GM12891 (cell line): ENCODE measurements around the gene MLXIPL.

Experiments used
- PAX5 ChIP-seq: IDR thresholded peaks from 2 replicates; pipeline ENCODE4 v1.6.1; 2011; ENCODE audit warnings: low read length, moderate library complexity, mild to moderate bottlenecking; ENCODE audit not compliant: insufficient read depth, severe bottlenecking
- POLR2A ChIP-seq: IDR thresholded peaks from 2 replicates; pipeline ENCODE4 v1.6.1; 2011; ENCODE audit warnings: low read depth, low read length, control low read depth
- POLR2AphosphoS5 ChIP-seq: IDR thresholded peaks from 2 replicates; pipeline ENCODE4 v1.6.1; 2011; ENCODE audit warnings: low read depth, low read length, control low read depth
- SPI1 ChIP-seq: IDR thresholded peaks from 2 replicates; pipeline ENCODE4 v1.6.1; 2011; ENCODE audit warnings: low read depth, low read length, control low read depth
- TAF1 ChIP-seq: IDR thresholded peaks from 2 replicates; pipeline ENCODE4 v1.6.1; 2011; ENCODE audit warnings: low read depth, low read length, control low read depth

- TF ChIP-seq POLR2A: no peak
- TF ChIP-seq POLR2AphosphoS5: no peak
- no peak for TF ChIP-seq TAF1
- TF ChIP-seq PAX5: no peak
- no peak for TF ChIP-seq SPI1
These were observed 76.5 kb downstream of the MLXIPL start for GRCh38 chr7:73547841-73548240.
